Posterior vena cava (tissue), 2 donors: ENCODE measurements around the gene KCNMB2. TPM values are rescaled to one million over a fixed set of nuclear protein-coding genes. Genes with fewer than 3 reads are reported as not detected.
A peak's percentile ranks its signal among the peaks of the same experiment; 100 is the strongest.

Experiments
- DNase-seq: peaks from one replicate; pipeline ENCODE4 v3.0.0-alpha.2; 2020; ENCODE audit warnings: low spot score
- intact Hi-C, 2 donors: fragments of 100-400 bp; cut with DNase I; formaldehyde crosslinking; loops; one replicate each; pipeline versions ENCODE4 v1.14.1 to v1.14.2; 2022 to 2023
- total RNA-seq, 2 donors: library from RNA; stranded (reverse); fragmentation: NEBNext Ultra II Directional; extraction: Animal tissue kit (Norgen Biotek cat#: 25700); gene quantifications; one replicate each; pipeline ENCODE4 v1.2.1, GENCODE V29; 2021
- donor health status: DM: yes; HTN: yes; CAD: no.
- donor health status: DM: yes; HTN: yes; CAD: no.

KCNMB2 gene
- total RNA-seq, 2 donors from 2014 or later: not detected

DNA sequence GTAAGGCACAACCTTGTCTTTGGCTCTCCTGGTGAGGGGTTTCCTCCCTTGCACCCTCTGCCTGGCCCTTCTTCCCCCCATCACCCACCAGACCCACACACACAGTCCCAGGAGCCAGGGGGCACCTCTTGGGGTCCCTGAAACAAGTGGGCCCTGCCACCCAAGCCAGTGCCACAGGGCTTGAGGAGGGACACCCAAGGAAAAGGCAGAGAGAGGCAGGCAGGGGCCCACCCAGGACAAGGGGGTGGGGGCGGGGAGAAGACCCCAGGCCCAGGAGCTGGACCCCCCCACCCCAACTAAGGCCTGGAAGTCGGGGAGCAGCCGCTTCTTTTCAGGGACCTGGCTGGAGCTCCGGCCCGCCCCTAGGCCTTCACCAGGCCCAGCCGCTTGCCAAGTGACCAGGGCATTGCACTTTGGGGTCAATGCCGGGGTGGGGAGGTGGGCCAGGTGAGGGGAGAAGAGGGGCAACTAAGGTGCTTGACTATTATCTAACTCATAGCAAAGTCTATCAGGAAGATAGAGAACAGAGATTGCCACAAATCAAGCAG lies 88.9 kb downstream of the KCNMB2 start:
- peak; percentile 64 for DNase-seq
- intact Hi-C loops: no loop called here

DNA sequence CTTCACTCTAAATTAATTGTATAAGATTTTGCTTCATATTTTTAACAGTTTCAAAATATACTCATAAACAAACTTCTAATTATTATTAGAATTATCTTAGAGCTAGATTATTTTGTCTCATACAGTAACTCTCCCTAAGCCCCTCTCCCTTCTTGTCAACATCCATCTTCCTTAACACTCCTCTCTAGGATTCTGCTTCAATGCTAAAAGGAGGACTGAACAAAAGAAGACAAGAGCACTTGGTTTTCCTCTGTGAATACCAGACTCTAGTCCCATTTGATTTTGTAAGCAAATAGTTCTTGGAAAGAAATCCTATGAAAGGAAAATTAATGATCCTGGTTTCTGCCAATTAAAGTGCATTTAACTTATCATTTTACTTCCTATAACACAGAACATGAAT lies 91.8 kb downstream of the KCNMB2 start:
- no peak for DNase-seq
- intact Hi-C loops: no loop called here

DNA sequence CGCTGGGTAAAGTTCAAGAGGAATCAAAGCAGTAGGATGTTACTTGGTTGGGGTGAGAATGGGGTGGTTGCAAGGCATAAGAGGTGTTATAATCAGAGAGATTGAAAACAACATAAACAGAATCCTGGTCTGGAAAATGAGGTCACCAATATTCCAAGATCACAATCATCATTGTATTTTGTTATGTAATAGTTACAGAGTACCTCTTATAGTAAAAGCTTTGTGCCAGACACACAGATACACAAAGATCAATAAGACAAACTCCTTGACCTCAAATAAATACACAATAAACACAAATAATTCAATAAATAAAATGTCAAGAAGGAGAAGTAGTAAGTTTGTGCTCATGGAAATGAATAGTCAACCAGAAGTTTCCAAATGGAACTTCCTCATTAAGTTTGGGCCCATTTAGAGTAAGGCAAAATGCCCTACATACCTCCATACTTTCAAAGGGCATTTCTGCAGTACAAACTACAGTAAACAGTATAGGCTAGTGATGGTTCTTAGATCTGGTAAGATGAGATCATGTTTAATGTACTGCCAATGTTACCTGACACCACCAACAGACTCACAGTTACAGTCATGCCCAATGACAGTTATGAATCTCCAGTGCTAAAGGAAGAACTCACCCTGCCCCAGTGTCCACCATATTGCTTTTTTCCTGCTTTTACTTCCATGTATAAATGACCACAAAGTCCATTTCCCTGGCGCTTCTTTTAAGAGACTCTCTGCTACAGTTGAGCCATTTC lies 93.4 kb downstream of the KCNMB2 start:
- DNase-seq: no peak
- intact Hi-C loops: no loop called here

DNA sequence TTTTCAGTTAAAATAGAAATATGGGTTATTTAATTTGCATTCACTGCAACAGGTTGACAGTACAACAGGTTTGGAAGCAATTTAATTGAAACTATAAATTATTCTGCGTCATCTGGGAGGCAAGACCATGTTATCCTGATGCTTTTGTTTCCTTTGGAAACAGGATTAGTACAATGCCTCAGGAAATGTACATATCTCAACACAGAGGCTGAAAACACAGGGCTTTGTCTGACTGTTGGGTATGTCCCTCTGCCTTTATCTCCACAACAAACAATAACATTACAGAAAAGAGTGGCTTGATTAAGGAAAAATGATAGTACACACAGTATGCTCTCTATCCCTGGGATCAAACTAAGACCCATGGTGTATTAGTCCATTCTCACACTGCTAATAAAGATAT lies 95.7 kb downstream of the KCNMB2 start:
- no peak for DNase-seq
- intact Hi-C loops: no loop called here

DNA sequence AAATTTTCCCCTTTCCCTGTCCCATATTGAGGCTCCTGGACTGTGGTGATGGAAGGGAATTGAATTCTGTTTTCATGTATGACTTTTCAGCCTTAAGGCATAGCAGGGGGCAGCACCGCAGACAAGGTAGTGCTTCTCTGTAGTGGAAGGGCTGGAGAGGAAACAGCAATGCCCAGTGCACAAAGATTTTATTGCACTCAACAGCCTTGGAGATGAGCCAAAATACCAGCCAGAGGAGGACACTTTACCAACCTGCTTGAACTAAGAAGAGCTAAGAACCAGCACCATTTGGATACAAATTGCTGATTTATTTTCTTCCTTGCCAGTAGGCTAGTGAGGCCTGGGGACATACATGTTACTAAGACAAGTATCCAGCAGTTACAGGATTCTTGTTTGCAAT lies 98.7 kb downstream of the KCNMB2 start:
- DNase-seq: no peak
- intact Hi-C loops: no loop called here

DNA sequence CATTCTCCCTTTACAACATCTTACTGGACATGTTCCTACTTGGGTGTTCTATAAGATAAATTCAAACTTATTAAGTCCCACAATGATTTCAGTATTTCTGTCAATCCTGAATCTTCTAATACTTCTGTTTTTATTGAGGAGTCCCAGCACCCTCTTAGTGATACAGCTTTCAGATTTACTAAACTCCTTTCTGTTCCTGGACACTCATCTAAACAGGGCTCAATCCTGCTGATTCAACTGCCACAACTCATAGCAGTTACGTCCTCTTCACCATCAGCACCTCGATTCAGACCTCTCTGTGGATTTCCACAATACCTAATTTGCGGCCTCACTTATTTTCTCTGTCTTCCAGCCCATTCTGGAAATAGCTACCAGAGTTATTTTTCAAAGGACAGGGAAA lies 101.6 kb downstream of the KCNMB2 start:
- intact Hi-C loops: no loop called here
- no peak for DNase-seq

DNA sequence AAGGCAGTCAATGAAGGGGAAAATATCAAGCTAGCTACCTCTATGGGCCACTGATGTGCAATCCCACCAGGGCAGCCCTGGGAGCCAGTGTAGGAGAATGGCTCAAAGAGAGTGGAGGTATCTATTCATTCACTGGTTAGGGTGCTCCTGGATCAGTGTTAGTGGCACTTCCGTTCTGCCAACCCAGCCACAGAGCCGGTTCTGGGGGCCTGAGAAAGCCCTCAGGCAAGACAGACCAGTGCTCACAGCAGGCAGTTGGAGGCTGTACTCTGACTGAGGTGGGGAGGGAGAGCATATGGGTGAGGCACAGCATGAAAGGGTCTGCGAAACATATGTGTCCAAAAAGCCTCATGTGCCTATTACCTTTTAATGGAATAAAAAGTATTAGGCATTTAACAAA lies 109.3 kb downstream of the KCNMB2 start:
- no peak for DNase-seq
- intact Hi-C loops: no loop called here

DNA sequence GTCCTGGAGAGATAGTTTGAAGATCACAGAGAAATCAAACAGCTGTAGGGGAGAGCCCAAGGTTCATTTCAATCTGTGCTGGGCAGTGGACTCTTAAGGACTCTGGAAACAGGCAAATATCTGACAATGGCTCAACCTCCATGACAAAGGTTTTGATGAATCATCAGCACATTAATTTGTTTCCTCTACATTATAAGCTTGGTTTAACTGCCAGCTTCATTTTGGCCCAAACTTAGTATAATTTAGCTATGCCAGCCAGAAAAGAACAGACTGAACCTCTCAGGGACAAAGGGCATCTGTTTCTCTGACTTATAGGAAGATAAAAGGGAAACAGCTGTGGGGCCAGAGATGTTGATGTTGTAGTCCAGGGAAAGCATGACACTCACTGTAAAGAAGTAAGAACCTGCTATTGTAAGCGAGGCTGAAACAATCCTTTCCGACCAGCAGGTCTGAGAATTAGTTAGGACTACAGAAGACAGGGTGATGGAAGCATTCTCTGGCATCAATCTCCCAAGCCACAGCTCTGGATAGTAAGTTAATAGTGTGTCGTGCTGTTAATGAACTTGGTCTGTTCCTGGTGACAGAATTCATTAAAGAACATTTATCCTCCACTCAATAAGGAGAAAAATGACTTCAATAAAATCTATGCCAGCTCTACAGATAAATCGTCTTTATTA lies 110.1 kb downstream of the KCNMB2 start:
- intact Hi-C loops: no loop called here
- DNase-seq: no peak

DNA sequence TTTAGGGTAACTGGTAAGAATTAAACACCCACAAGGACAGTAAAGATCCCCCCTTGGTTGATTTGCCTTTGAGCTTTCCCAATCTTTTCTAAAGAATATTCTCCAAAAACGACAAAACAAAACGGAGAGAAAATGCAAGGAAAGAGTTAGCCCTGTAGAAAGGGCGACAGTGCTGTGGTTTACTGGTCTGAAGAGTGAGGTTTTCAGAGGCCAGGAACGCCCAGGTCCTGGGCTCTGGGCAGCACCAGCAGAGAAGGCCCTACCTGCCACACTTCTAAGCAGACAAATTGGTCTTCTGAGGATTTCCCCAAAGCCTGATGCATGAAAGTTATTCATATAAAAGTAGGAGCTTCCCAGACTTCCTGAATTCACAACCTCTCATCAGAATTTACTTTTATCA lies 119.3 kb downstream of the KCNMB2 start:
- no peak for DNase-seq
- intact Hi-C loops: no loop called here

DNA sequence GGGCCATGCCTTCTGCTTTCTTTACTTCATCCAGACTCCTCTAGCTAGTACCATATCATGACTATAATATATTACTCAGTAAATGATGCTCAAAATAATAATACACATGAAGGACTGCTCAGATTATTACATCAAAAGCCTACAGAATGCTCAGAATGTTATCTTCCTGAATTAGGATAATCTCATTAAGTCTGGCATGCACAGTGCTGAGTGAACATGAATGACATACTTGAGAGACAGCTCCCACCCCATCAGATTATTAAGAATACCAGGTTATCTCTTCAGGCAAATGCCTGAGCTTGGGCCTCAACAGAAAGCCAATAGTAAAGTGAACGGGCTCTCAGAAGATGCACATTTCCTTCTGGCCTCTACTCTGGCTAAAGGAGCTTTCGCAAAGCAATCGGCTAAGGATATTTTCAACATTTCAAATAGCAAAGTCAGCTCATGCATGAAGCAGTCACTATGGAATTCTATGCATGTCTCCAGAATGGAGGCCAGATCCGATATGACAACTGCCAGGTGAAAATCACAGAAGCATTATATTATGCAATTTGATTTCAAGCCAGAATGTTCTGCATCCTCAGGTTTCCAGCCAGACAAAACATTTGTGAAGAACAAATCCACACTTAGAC lies 122.6 kb downstream of the KCNMB2 start:
- no peak for DNase-seq
- intact Hi-C loops: no loop called here

DNA sequence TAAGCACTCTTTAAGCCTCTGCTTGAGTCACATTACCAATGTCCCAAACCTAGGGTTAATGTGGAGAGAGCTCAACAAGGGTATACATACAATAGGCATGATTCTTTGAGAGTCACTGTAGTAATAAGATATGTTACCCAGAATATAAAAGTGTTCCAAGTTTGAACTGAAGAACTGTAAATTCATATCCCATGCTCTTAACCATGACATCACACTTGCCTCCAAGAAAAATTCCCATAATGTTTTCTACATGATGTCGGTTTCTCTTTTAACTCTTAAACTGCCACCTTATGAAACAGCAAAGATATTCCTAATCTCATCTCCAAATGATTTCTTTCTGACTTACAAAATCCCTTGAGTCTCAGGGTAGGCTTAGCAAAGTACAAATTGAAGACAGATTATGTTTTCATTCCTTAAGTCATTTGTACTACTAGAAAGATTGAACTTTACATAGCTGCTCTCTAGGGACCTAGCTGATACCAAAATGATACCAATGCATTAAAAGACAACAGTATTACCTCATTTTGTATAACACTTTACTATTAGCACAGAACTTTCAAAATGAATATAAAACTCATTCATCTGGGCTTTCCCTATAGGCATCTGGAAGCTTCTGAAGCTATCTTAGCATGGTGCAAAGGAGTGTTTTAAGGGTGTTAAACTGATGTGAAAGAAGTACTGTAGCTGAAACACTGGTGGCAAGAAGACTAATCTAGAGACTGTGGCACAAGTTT lies 127.1 kb downstream of the KCNMB2 start:
- intact Hi-C loops: no loop called here
- DNase-seq: no peak

DNA sequence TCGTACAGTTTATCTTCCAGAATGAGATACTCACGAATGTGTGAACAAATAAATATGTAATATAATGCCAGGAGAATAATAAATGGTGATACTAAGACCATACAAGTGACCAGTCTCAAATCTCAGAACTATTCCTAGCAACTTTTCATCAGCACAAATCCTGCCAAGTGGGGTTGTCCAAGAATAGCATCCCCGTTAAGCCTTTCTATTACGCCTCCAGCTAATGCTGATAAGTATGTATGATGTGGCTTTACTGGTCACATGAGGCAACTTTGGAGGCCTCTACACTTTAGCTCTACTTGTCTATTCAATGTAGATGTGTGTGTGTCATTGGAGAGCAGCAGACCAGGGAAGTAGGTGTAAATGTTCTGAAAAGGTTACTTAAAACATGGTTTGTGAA lies 129.5 kb downstream of the KCNMB2 start:
- intact Hi-C loops: no loop called here
- no peak for DNase-seq

DNA sequence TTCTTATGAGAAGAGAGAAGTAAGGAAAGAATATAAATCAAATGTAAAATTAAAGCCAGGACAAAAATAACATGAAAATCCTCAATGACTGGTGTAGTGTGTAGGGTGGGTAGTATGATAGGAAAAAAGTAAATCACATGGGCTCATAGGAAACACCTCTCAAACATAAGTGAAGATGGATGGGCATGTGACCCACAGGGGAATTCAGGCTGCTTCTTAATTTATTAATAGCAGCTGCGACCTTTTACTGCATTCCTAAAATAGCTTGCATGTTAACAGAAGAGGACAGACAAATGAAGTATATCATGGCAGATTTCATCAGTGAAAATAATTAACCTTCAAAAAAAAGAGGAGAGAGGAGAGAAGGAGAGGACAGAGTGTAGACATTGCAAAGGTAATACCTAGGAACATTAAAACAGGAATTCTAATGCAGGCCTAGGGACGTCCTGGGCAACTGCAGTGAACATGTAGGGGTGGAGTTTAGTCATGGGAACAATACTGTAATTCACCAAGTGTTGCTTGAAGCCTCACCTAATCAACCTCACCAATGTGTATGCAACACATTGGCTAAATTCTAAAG lies 132.9 kb downstream of the KCNMB2 start:
- DNase-seq: no peak
- intact Hi-C loops: no loop called here

DNA sequence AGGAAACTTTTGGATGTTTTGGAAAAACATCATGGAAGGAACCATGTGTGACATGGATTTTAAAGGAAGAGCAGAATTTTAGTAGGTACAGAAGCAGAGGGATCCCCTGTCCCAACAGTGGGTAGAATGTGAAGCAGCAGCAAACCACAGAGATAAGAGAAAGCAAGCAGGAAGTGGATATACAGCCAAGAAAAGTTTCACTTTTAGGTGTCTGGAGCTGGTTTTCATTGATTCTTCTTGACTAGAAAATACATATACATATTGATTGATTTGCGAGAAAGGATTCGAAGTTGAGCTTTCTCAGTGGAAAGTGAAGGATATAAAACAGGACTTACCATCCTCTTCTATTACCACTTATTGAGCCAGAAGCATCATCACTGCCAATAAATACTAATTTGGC lies 133.5 kb downstream of the KCNMB2 start:
- no peak for DNase-seq
- intact Hi-C loops: no loop called here

DNA sequence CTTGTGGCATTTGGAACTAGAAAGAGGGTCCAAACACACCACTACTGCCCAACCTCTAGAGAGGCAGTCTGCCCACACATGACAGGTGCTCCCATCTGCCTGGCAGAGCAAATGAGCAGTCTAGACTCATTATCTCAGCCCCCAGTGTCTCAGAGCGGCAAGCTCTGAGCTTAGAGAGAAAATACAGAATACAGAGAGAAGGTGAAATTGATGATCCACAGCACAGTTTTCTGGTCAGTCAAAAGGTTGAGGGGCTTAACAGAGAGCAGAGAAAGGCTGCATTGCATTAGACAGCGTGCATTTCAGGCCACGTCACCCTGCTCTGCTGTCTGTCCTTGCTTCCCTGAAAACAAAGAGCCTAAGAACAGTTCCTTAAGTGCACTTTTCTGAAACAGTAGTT lies 135.1 kb downstream of the KCNMB2 start:
- intact Hi-C loops: no loop called here
- DNase-seq: no peak

DNA sequence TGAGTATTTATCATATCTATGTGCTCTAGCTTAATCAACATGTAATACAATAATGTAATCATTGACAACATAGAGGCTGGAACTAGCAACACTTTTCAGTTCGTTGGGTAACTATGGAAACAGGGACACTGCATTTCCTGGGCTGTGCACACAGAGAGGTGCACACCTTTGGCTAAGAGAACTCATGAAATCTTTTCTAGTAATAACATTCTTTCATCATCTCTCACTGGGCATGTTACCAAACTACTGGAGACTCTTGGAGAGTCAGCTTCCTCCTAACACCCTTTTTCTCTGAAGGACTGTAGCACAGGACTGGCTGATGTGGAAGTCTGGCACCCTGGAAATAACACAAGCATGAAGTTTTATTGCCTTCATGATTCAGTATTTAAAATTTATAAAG lies 135.6 kb downstream of the KCNMB2 start:
- no peak for DNase-seq
- intact Hi-C loops: no loop called here

DNA sequence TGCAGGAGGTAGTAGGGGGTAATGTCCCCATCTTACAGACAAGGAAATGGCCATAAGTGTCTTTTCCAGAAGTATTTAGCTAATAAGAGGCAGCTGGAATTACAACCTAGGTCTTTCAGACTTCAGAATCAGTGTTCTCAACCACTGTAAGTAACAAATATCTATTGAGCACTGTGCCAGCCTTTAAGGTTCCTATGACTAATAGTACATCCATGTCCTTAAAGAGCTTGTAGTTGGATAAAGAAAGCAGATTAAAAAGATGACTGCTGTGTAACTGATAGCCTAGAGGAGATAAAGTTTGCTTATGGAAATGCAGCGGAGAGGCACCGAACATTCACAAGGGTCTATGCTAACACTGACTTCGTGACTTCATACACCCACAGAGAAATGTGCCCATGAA lies 136.0 kb downstream of the KCNMB2 start:
- intact Hi-C loops: no loop called here
- DNase-seq: no peak

DNA sequence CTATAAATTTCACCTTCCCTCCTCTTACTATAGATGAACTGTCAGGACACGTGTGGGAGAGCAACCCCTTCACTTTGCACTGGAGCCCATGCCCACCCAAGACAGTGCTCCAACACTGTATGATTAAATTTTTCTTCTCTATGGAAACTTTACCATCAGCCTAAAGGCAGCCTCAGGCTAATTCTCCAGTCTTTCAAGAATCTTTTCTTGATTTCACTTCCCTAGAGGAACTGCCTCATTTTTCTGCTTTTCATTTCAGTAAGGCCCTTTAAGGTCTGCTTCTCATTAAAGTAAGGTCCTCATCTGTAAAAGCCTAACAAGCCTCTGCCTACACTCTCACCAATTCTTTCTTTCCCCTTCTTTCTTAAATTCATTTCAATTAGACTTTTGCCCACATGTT lies 137.3 kb downstream of the KCNMB2 start:
- intact Hi-C loops: no loop called here
- no peak for DNase-seq

DNA sequence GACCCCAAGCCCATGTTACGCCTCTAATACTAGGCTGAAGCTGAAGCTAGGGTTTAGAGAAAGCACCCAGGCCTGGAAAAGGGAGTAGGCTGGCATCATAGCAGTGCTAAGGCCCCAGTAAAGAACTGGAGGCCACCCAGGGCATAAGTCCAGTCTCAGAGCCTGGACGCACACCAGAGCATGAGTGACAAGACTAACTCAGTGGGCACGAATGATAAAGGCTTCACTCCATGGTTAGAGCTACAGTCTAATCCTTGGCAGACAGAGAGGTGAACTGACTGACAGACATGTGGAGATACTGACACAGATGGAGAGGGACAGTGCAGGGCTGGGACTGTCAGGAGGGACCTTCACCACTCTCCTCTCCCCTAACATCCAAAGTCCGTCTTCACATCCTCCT lies 139.8 kb downstream of the KCNMB2 start:
- DNase-seq: no peak
- intact Hi-C loops: no loop called here
